T-helper 2 cell (primary cell): Measurements from ENCODE around the gene EIF4G3.
A peak's percentile ranks its signal among the peaks of the same experiment; 100 is the strongest.
"Not testable (repeated sequence)": the region's sequence is repeated elsewhere in the genome, so short reads cannot be mapped to it uniquely, and the experiment has no call there.

ENCODE experiments used
- DNase-seq, 5 experiments: peaks; one replicate each; pipeline versions ENCODE4 v3.0.0 to v3.0.0-alpha.2; 2012 to 2022
- total RNA-seq, 2 donors: gene quantifications; one replicate each; lab custom pipeline; 2026; lab: John Stamatoyannopoulos, UW

The EIF4G3 gene, protein sequence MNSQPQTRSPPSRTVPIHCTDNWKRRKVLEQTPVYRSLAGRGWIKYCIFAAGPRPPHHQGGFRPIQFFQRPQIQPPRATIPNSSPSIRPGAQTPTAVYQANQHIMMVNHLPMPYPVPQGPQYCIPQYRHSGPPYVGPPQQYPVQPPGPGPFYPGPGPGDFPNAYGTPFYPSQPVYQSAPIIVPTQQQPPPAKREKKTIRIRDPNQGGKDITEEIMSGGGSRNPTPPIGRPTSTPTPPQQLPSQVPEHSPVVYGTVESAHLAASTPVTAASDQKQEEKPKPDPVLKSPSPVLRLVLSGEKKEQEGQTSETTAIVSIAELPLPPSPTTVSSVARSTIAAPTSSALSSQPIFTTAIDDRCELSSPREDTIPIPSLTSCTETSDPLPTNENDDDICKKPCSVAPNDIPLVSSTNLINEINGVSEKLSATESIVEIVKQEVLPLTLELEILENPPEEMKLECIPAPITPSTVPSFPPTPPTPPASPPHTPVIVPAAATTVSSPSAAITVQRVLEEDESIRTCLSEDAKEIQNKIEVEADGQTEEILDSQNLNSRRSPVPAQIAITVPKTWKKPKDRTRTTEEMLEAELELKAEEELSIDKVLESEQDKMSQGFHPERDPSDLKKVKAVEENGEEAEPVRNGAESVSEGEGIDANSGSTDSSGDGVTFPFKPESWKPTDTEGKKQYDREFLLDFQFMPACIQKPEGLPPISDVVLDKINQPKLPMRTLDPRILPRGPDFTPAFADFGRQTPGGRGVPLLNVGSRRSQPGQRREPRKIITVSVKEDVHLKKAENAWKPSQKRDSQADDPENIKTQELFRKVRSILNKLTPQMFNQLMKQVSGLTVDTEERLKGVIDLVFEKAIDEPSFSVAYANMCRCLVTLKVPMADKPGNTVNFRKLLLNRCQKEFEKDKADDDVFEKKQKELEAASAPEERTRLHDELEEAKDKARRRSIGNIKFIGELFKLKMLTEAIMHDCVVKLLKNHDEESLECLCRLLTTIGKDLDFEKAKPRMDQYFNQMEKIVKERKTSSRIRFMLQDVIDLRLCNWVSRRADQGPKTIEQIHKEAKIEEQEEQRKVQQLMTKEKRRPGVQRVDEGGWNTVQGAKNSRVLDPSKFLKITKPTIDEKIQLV (N-terminal part only)
- total RNA-seq: 42.9 to 46.5 reads per million in 2 donors

DNA sequence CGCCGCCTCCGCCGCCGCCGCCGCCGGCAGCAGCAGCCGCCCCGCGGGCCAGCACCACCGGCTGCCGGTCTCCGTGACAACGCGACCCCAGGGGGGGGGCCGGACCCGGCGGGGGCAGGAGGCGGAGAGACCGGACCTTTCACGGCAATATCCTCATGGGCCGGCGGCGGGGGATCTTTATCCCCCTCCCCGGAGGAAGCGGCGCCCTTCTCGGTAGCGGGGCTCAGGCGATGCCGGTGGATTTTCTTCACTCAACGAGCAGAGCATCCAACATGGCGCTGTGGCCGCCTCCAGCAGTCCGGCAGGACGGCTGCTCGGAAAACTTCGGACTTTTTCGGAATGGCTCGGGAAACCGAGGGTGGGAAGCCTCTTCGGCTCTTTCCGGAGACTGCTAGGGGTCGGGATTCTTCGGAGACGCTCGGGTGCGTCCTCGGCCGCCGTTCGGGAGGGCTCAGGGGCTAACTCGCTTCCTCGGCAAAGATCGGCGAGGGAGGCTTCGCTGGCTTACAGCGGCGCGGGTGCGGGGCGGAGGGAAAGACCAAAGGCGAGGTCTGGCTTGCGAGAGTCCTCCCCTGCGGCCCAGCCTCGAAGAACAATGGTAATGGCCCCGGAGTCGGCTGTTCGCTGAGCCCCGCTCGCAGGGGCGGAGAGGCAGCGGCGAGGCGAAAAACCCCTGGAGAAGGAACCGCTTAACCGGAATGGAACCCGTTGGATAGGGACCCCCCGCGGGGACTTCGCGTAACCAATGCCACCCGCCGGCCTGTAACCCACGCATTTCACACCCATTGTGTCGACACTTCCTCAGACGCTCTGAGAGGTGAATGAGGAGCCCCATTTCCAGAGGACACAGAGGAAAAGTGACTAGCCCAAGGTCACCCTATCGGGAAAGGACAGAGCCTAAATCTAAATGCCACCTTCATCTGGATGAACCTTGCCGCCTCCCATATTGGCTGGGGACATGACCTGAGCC, at the start of gene EIF4G3:
EIF4G3 (minus strand) TSS at position 312 of the 970 bp plus-strand sequence. CDS start 174,155 bp downstream, outside the sequence.
- peak; percentile 93 to 100 (median 96) for DNase-seq

DNA sequence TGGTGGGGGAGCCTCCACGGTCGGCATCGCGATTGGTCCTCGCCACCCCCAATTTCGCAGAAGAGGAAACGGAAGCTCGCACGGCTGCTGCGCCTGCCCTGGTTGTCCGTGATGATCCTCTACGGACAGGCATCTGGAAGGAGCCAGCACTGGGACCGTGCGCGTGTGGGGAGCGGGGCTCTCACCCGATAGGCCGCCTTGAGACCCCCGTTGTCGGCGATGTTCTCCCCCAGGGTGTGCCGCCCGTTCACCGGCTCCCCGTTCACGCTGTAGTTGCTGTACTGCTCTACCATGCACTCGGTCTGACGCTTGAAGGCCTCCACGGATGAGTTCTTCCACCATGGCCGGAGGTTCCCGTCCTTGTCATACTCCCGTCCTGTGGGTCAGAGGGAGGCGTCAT, 48.4 kb upstream of the EIF4G3 start:
- no peak for DNase-seq

DNA sequence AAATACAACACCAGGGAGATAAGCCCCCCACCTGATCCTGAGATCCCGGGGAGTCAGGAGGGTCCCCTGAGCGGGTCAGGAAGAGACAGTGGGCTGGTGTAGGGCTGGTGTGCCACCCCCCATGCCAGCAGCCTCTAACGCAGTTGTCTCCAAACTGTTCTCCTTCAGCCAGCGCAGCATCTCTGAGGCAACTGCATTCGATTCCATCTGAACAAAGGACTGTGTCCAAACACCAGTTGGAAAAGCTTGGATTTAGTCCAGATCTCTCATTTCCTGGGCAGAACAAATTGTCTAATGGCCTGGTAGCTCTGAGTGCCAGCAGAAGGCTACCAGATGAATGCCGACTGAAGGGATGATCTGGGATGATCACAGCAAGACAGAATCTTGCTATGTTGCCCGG, 44.1 kb upstream of the EIF4G3 start:
- DNase-seq: no peak

DNA sequence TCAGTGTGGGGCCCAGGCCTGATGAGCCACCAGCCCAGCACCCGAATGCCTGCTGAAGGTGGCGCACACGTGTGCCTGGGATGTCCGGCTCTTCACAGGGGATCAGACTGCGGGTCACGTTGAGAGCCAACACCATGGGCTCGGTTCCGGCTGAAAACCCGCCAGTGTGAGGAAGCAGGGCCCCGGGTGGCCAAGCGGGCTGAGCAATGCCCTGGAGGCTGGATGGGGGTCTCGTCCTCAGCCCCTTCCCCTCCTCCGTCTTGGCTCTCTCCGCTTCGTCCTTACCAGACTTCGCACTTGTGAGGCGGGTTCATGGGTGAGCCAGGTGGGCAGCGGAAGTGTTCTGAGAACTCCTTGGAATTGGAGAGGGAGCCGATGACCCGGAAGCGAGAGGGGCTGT, 43.0 kb upstream of the EIF4G3 start:
- no peak for DNase-seq

DNA sequence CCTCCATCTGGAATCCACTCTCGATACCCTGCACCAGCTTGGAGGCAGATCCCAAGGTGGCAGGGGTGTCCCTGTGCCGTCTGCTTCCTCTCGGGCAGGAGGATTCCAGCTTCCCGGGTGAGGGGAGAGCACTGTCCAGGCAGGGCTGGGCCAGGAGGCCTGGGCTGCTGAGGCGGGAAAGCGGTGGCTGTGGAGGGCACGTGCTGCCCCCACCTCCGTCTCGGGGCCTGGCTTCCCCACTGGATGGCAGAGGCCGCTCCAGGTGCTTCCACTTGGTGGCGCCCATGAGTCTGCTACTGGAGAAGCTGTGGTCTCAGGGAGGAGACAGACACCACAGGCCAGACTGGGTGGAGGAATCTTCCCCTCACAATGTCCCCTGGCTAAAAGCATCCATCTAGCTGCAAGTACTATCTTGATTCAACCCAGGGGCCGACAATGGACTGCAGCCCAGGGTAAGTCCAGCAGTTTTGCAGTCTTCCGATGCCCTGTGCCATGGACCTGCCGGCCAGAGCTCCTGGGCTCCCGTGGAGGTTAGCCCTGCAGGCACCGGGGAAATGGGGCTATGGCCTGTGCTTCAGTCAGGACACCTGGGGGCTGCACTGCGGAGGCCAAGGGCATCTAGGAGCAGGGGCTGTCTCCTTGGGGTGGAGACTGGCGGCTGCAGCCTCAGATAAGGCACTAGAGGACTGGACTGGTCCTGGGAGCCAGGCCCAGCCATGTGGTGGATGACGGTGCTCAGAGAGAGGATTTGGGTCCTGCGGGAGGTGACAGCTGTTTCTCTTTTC, 41.3 kb upstream of the EIF4G3 start:
- DNase-seq: peak in 3 of 5 experiments; percentile 15 to 42 (median 24)

DNA sequence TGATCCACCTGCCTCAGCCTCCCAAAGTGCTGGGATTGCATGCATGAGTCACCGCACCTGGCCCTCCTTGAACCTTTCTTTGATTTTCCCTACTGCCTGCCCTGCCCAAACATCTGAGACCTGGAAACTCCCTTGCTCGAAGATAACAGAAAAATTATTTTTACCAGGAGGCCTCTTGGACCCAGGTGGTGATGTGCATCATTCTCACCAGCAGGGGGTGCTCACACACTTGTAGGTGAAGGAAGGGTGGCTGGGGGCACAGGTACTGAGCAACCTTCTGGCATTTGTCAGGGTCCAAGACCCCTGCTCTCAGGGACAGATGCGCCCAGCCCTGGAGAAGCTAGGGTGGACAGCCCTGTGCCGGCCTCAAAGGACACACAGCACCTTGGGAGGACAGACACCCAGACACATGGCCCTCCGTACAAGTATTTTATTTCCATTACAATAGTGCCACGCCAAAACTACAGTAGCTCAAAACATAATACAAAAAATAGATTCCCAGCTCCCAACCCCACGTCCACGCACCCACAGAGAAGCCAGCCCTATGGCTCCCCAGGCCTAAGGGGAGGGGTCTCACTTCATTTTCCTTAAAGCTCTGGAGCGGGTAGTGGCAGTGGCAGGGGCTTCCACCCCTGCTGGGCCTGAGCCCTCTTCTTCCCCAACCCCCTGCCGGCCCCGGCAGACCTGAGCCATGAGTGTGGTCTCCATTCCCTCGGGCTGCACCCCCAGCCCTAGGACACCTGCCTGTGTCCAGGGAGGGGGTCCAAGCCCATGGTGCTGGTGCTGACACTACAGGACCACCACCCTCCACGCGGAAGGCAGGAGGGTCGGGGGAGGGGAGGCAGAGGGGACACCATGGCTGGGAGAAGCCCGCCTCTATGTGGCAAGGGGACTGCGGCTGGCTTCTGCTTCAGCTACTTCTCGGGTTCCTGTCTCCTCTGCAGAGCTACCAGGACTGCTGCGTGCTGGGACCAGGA, 40.4 kb upstream of the EIF4G3 start:
- peak; percentile 22 to 66 (median 54) for DNase-seq

DNA sequence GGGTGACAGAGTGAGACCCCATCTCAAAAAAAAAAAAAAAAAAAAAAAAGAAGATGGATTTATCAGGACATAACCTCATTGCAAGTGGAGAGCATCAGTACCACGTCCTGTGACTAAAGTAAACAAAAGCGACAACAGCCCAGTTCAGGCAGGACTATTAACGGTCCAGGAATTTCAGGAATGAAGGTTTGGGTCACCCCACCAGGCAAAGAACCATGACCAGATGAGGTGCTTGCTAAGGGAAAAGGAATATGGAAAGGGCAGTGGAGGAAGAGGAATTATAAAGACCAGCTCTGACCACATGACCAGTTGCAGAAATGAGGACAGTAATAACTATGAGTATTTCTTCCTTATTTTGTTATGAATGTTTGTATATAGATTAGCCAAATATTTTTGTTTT, 35.4 kb upstream of the EIF4G3 start:
- no peak for DNase-seq

DNA sequence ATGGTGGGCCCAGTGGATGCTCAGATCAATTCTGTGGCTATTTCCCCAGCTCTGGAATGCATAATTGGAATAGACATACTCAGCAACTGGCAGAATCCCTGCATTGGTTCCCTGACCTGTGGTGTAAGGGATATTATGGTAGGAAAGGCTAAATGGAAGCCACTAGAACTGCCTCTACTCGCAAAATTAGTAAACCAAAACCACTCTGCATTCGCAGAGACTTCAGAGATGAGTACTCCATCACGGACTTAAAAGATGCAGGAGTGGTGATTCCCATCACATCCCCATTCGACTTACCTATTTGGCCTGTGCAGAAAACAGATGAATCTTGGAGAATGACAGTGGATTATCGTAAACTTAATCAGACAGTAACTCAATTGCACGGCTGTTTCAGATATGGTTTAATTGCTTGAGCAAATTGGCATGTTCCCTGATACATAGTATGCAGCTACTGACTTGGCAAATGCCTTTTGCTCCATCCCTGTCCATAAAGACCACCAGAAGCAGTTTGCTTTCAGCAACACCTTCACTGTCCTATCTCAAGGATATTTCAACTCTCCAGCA, 31.5 kb upstream of the EIF4G3 start:
- peak in 1 of 5 experiments; percentile 16 for DNase-seq

DNA sequence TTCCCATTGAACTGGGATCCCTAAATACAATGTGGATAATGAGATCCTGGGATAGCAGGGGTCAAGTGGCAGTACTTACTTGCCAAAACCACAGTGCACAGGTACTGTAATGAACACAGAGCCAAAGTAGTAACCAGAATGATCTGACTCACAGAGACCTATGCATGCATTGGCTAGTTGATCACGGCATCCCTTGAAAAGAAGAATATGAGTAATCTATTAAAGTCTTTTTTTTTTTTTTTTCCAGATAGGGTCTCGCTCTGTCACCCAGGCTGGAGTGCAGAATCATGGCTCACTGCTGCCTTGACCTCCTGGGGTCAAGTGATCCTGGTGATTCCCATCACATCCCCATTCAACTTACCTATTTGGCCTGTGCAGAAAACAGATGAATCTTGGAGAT, 29.4 kb upstream of the EIF4G3 start:
- peak in 1 of 5 experiments; percentile 41 for DNase-seq

DNA sequence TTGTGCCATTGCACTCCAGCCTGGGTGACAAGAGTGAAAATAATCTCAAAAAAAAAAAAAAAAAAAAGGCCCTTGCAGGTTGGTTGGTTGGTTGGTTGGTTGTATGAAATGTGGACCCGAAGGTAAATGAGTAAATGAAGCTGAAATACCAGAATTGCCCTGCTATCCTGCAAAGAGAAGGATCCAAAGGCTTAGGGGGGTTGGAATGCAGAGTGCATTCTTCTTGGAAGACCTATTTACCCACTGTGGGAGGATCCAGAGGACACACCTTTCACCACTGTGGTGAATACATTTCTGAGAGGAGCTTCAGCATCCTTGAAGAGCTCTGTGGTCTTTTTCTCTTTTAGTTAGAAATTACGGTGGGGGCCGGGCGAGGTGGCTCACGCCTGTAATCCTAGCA, 28.7 kb upstream of the EIF4G3 start:
- no peak for DNase-seq

DNA sequence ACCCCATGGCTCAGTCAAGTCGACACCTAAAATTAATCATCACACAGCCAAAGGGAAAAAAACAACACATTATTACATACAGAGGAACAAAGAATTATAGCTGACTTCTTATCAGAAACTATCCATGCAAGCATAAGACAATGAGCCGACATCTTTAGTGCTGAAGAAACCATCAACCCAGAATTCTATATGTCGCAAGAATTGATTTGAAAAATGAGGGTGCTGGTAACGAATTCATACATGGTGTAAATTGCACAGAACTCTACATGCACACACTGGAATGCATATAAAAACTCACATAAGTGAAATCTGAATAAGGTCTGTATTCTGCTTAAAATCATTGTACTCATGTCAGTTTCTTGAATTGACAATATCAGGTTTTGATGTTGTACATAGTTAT, 25.0 kb upstream of the EIF4G3 start:
- DNase-seq: no peak

DNA sequence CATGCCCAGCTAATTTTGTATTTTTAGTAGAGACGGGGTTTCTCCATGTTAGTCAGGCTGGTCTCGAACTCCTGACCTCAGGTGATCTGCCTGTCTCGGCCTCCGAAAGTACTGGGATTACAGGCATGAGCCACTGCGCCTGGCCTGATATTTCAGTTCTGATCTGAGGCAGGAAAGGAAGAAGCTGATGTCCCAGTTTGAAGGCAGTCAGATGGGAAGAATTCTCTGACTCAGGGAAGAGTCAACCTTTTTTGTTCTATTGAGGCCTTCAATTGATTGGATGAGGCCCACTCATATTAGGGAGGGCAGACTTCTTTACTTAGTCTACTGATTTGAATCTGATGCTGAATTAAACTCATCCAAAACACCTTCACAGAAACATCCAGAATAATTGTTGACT, 24.5 kb upstream of the EIF4G3 start:
- not testable (repeated sequence) for DNase-seq

DNA sequence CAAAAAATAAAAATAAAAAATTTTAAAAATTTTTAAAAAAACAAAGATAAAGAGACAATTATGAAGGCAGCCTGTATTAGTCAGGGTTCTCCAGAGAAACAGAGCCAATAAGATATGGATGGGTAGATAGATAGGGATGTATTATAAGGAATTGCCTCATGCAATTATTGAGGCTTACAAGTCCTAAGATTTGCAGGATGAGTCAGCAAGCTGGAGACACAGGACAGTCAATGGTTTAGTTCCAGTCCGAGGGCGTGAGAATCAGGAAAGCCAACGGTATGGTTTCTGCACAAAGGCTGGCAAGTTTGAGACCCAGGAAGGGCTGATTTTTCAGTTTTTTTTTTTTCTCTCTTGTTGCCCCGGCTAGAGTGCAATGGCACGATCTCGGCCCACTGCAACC, 24.1 kb upstream of the EIF4G3 start:
- DNase-seq: no peak

DNA sequence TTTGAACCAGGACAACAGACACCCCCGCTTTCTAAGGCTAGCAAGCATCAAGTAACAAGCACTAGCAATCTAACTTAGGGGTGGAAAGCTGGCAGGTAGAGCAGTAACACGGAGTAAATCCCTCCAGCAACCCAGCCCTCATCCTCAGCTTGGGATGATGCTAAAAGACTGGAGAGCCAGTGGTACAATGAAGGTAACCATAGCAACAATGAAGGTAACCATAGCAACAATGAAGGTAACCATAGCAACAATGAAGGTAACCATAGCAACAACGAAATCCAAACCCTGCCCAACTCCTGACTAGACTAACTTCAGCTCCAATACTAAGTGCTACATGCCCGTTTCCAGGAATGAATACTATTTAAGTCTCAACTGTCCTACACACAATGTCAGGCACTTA, 22.2 kb upstream of the EIF4G3 start:
- no peak for DNase-seq

DNA sequence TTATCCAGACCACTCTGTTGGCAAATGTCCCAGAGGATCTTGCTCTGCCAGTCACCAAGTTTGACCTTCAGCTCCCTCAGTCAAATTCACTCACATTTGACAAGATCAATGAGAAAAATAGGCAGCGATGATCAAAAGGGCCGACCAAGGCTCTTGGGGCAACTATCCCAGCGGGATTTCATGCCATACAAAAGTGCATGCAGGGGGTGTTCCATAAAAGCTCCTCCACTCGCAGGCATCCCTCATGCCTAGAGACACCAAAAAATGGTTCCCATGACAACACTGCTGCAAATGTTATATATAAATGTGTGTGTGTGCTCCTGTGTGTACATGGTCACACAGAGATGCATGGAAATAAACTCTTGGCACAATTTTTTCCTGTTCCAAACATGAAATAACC, 16.2 kb upstream of the EIF4G3 start:
- DNase-seq: no peak

DNA sequence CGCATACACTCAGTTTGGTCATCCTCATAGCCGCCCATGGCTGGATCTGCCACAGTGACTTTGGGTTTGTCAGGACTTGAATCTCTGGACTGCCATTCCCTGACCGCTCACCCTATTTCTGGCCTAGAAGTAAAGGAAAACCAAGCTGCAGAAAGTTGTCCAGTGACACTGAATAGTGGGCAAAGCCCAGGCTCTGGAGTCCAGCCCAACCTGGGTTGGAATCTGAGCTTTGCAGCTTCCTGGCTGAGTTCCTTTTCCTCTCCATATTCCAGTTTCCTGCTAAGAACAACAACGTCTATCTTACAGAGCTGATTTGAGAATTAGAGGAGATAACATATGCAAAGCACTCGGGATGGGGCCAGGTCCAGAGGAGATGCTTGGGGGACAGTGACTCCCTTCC, 15.6 kb upstream of the EIF4G3 start:
- no peak for DNase-seq

DNA sequence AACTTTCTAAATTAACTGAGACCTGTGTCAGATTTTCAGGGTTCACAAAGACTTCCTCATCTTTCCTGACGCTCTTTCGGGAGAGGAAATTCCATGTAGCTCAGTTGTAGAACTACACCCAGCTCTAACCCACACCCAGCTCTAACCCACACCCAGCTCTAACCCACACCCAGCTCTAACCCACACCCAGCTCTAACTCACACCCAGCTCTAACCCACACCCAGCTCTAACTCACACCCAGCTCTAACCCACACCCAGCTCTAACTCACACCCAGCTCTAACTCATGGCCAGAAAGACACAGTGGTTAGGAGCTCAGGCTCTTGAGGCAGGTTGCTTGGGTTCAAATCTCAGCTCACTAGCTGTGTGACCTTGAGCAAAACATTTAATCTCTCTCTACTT, 14.1 kb upstream of the EIF4G3 start:
- peak in 1 of 5 experiments; percentile 20 for DNase-seq

DNA sequence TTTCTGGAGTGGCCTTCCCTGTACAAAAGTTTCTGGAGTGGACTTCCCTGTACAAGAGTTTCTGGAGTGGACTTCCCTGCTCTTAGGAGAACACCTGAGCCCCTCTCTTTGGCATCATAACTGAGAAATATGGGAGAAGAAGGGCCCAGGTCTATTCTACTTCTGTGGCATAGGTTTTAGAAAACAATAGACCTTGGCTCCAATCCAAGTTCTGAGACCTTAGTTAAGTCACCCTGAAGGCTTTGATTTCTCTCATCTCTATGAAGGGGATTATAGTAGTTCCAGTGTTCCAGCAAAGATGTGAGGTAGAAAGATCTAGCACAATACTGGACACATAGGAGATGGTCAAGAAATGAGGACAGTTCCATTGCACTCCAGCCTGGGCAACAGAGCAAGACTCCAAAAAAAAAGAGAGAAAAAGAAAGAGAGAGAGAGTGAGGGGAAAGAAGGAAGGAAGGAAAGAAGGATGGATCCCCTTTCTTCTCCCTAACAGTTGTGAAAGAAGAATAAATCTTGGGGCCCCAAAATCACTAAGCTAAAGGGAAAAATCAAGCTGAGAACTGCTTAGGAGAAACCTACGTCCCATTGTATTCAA, 13.3 kb upstream of the EIF4G3 start:
- no peak for DNase-seq

DNA sequence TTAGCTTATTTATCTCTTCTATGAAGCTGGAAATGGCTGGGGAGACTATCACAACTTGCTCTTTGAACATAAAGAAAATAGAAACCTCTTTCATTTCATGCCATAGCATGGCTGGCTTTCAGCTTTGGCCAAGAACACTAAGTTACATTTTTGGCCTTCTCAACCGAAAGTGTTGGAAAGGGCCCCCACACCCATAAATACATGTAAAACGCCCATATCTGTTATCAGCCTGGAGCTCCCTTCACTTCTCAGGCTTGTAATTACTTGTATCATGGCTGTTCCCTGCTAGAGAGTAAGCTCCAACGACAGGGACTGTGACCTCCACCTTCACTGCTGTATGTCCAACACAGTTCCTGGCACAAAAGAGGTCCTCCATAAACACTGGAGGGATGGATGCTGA, 12.7 kb upstream of the EIF4G3 start:
- DNase-seq: no peak
